ENCODE measurements around the gene TFPI. TPM values are rescaled to one million over a fixed set of nuclear protein-coding genes. Genes with fewer than 3 reads are reported as not detected.

The TFPI gene
- total RNA-seq, 1 experiment from 2014 or later = 8.4 TPM

DNA sequence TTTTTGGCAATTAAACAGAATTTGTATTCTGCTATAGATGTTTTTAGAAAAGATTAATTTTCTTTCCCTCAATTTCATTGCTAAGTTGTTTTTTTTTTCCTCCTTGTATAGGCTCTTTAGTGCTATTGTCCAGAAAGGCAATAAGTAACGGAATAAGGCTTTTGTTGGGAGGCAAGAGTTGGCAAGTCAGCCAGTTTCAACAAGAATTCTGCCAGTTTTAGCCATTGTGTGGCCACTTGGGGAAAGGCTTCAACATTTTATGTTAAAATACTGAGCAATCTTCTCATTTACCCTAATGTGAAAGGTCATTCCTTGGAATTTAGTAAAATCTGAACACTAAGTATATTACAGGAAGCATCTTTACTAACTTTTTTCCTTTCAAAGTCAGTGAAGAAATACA, 115.8 kb downstream of the TFPI start:
- no peaks in the 10 kb centered on the region for H3K4me1 Mint-ChIP-seq
- ATAC-seq = no peak
- TF ChIP-seq ETV6 (CRISPR knock-in tag; IDR thresholded peaks at IDR 0.05) (no peak), IRF2 (CRISPR knock-in tag; IDR thresholded peaks at IDR 0.05; ENCODE audit: borderline replicate concordance, low read depth) (no peak), NR3C1 (CRISPR knock-in tag; conservative IDR thresholded peaks at IDR 0.05; ENCODE audit: low read depth) (no peak), ZNF219 (CRISPR knock-in tag; IDR thresholded peaks at IDR 0.05; ENCODE audit: borderline replicate concordance) (no peak), KAT7 (CRISPR knock-in tag; IDR thresholded peaks at IDR 0.05; ENCODE audit: borderline replicate concordance) (no peak), ZNF396 (CRISPR knock-in tag; IDR thresholded peaks at IDR 0.05; ENCODE audit: borderline replicate concordance) (no peak), ZNF671 (CRISPR knock-in tag; IDR thresholded peaks at IDR 0.05) (no peak), CREB1 (CRISPR knock-in tag; IDR thresholded peaks at IDR 0.05) (no peak), PRRX2 (CRISPR knock-in tag; IDR thresholded peaks at IDR 0.05) (no peak), ZNF317 (CRISPR knock-in tag; IDR thresholded peaks at IDR 0.05; ENCODE audit: borderline replicate concordance, low read depth) (no peak), TEAD1 (CRISPR knock-in tag; IDR thresholded peaks at IDR 0.05) (no peak), SOX15 (CRISPR knock-in tag; IDR thresholded peaks at IDR 0.05) (no peak), RORB (CRISPR knock-in tag; IDR thresholded peaks at IDR 0.05) (no peak), ZNF232 (CRISPR knock-in tag; IDR thresholded peaks at IDR 0.05) (no peak)
- TF ChIP-seq, protein P1, sequence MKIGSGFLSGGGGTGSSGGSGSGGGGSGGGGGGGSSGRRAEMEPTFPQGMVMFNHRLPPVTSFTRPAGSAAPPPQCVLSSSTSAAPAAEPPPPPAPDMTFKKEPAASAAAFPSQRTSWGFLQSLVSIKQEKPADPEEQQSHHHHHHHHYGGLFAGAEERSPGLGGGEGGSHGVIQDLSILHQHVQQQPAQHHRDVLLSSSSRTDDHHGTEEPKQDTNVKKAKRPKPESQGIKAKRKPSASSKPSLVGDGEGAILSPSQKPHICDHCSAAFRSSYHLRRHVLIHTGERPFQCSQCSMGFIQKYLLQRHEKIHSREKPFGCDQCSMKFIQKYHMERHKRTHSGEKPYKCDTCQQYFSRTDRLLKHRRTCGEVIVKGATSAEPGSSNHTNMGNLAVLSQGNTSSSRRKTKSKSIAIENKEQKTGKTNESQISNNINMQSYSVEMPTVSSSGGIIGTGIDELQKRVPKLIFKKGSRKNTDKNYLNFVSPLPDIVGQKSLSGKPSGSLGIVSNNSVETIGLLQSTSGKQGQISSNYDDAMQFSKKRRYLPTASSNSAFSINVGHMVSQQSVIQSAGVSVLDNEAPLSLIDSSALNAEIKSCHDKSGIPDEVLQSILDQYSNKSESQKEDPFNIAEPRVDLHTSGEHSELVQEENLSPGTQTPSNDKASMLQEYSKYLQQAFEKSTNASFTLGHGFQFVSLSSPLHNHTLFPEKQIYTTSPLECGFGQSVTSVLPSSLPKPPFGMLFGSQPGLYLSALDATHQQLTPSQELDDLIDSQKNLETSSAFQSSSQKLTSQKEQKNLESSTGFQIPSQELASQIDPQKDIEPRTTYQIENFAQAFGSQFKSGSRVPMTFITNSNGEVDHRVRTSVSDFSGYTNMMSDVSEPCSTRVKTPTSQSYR (CRISPR knock-in tag; IDR thresholded peaks at IDR 0.05) = no peak
- TF ChIP-seq, protein P2, sequence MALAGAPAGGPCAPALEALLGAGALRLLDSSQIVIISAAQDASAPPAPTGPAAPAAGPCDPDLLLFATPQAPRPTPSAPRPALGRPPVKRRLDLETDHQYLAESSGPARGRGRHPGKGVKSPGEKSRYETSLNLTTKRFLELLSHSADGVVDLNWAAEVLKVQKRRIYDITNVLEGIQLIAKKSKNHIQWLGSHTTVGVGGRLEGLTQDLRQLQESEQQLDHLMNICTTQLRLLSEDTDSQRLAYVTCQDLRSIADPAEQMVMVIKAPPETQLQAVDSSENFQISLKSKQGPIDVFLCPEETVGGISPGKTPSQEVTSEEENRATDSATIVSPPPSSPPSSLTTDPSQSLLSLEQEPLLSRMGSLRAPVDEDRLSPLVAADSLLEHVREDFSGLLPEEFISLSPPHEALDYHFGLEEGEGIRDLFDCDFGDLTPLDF (CRISPR knock-in tag; IDR thresholded peaks at IDR 0.05) = no peak
- TF ChIP-seq, protein P3, sequence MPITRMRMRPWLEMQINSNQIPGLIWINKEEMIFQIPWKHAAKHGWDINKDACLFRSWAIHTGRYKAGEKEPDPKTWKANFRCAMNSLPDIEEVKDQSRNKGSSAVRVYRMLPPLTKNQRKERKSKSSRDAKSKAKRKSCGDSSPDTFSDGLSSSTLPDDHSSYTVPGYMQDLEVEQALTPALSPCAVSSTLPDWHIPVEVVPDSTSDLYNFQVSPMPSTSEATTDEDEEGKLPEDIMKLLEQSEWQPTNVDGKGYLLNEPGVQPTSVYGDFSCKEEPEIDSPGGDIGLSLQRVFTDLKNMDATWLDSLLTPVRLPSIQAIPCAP (CRISPR knock-in tag; IDR thresholded peaks at IDR 0.05) = no peak
- TF ChIP-seq, protein P4, sequence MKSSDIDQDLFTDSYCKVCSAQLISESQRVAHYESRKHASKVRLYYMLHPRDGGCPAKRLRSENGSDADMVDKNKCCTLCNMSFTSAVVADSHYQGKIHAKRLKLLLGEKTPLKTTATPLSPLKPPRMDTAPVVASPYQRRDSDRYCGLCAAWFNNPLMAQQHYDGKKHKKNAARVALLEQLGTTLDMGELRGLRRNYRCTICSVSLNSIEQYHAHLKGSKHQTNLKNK (CRISPR knock-in tag; IDR thresholded peaks at IDR 0.05) = no peak
- TF ChIP-seq, protein P5, sequence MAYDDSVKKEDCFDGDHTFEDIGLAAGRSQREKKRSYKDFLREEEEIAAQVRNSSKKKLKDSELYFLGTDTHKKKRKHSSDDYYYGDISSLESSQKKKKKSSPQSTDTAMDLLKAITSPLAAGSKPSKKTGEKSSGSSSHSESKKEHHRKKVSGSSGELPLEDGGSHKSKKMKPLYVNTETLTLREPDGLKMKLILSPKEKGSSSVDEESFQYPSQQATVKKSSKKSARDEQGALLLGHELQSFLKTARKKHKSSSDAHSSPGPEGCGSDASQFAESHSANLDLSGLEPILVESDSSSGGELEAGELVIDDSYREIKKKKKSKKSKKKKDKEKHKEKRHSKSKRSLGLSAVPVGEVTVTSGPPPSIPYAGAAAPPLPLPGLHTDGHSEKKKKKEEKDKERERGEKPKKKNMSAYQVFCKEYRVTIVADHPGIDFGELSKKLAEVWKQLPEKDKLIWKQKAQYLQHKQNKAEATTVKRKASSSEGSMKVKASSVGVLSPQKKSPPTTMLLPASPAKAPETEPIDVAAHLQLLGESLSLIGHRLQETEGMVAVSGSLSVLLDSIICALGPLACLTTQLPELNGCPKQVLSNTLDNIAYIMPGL (CRISPR knock-in tag; IDR thresholded peaks at IDR 0.05) = no peak
- TF ChIP-seq, protein P6, sequence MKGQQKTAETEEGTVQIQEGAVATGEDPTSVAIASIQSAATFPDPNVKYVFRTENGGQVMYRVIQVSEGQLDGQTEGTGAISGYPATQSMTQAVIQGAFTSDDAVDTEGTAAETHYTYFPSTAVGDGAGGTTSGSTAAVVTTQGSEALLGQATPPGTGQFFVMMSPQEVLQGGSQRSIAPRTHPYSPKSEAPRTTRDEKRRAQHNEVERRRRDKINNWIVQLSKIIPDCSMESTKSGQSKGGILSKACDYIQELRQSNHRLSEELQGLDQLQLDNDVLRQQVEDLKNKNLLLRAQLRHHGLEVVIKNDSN (CRISPR knock-in tag; IDR thresholded peaks at IDR 0.05) = no peak
- H3K27me3 Mint-ChIP-seq (ENCODE audit: low read depth) = no peaks in the 10 kb centered on the region
- no peak overlapping the region for H3K4me3 Mint-ChIP-seq
- H3K36me3 Mint-ChIP-seq = no peaks in the 10 kb centered on the region
- POLR2A ChIA-PET = no interaction called here
- no peak for DNase-seq (ENCODE audit: low spot score)
- H3K9me3 Mint-ChIP-seq = no peaks in the 10 kb centered on the region
- H3K27ac Mint-ChIP-seq = 0 out of 2 replicates have a peak overlapping the region, but pooled peaks have one; percentile 53
- CTCF ChIA-PET = no interaction called here

DNA sequence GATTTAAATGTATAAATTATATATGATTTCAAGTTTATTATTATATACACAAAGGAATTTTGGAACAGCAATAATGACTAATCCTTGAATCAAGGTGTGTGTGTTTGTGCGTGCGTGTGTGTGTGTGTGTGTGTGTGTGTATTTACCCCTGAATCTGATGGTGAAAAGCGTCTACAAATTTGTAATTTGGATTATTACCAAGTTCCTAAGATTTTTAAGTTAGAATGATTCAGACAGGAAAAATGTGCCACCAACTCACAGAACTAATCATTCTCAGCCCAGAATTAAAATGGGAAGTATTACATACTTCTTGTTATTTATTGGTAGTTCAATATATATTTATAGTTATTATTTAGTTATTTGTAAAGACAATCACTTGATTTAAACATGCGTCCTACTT, 118.5 kb downstream of the TFPI start:
- Mint-ChIP-seq H3K27me3 (ENCODE audit: low read depth) (no peaks in the 10 kb centered on the region), H3K9me3 (no peaks in the 10 kb centered on the region), H3K4me3 (no peak overlapping the region), H3K27ac (no peak overlapping the region), H3K4me1 (no peaks in the 10 kb centered on the region), H3K36me3 (no peaks in the 10 kb centered on the region)
- ChIA-PET CTCF (interaction anchor here (0.5 kb wide), 1 partner anchor 460 kb away, joined by 3 read pairs; no protein-coding TSS in a partner anchor), POLR2A (no interaction called here)
- no peak for ATAC-seq
- DNase-seq (ENCODE audit: low spot score) = no peak
- TF ChIP-seq, protein P7, sequence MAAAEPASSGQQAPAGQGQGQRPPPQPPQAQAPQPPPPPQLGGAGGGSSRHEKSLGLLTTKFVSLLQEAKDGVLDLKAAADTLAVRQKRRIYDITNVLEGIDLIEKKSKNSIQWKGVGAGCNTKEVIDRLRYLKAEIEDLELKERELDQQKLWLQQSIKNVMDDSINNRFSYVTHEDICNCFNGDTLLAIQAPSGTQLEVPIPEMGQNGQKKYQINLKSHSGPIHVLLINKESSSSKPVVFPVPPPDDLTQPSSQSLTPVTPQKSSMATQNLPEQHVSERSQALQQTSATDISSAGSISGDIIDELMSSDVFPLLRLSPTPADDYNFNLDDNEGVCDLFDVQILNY (CRISPR knock-in tag; IDR thresholded peaks at IDR 0.05) = no peak
- TF ChIP-seq ZNF263 (CRISPR knock-in tag; IDR thresholded peaks at IDR 0.05; ENCODE audit: low read depth) = no peak
- no peak for TF ChIP-seq ZNF671 (CRISPR knock-in tag; IDR thresholded peaks at IDR 0.05)
- no peak for TF ChIP-seq ZNF219 (CRISPR knock-in tag; IDR thresholded peaks at IDR 0.05; ENCODE audit: borderline replicate concordance)
- TF ChIP-seq, protein P8, sequence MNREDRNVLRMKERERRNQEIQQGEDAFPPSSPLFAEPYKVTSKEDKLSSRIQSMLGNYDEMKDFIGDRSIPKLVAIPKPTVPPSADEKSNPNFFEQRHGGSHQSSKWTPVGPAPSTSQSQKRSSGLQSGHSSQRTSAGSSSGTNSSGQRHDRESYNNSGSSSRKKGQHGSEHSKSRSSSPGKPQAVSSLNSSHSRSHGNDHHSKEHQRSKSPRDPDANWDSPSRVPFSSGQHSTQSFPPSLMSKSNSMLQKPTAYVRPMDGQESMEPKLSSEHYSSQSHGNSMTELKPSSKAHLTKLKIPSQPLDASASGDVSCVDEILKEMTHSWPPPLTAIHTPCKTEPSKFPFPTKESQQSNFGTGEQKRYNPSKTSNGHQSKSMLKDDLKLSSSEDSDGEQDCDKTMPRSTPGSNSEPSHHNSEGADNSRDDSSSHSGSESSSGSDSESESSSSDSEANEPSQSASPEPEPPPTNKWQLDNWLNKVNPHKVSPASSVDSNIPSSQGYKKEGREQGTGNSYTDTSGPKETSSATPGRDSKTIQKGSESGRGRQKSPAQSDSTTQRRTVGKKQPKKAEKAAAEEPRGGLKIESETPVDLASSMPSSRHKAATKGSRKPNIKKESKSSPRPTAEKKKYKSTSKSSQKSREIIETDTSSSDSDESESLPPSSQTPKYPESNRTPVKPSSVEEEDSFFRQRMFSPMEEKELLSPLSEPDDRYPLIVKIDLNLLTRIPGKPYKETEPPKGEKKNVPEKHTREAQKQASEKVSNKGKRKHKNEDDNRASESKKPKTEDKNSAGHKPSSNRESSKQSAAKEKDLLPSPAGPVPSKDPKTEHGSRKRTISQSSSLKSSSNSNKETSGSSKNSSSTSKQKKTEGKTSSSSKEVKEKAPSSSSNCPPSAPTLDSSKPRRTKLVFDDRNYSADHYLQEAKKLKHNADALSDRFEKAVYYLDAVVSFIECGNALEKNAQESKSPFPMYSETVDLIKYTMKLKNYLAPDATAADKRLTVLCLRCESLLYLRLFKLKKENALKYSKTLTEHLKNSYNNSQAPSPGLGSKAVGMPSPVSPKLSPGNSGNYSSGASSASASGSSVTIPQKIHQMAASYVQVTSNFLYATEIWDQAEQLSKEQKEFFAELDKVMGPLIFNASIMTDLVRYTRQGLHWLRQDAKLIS (CRISPR knock-in tag; IDR thresholded peaks at IDR 0.05; ENCODE audit: borderline replicate concordance) = no peak
- no peak for TF ChIP-seq NR1H2 (CRISPR knock-in tag; IDR thresholded peaks at IDR 0.05)
